GF-D8 (cell line): ENCODE data around the gene CELF2.

Experiments used
- DNase-seq: peaks from one replicate; lab custom pipeline; 2025; lab: John Stamatoyannopoulos, UW

Gene CELF2

DNA sequence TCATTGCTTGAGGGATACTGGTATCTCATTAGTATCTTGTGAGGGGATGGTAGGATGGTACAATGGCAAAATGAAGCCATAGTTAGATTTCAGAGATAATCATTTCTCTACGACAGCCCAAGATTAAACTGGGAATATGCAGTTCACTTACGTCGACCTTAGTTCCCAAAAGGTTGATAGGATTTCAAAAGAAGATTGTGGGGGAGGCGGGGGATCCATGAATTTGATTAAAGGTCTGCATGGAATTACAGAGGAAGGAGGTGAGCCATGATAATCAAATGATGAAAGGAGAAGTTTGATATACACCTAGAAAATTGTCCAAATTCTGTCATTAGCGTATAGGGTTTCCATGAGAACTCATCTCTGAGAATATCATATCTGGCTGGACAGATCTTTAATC is 206.6 kb downstream of the CELF2 start:
- no peak for DNase-seq

DNA sequence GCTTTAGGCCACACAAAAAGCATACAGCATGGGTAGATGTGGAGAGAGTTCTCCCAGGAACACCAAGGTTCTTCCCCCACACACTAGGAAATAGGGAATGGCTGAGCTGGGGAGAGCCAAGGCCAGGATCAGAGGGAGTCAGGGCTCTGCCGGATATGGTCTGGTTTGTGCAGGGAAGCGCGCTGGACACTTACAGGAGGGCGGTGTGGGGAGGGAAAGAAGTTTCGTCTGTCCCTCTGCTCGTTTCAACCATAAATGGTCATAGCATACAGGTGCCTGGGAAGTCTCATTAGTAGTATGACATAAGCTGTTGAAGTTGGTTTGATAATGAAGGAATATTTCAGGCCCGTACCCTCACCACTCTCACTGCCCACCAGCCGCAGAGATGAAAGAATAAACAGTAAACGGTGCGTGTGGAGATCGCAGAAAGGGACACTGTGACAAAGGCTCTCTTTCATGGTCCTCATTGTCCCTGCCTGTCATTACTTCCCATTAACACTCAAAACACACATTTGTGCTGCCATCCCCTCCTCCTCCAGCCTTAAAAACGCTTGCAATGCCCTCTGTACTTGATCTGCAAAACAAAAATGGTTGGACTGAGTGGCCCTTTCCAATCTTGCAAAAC is 207.2 kb downstream of the CELF2 start:
- DNase-seq = no peak

GRCh38 chr10:11225935-11226334 is 208.3 kb downstream of the CELF2 start:
- DNase-seq = peak; percentile 74

- DNase-seq = no peak
Observed at GRCh38 chr10:11227103-11227502, 209.4 kb downstream of the CELF2 start.

GRCh38 chr10:11229893-11230292 is 212.2 kb downstream of the CELF2 start:
- DNase-seq = no peak

DNA sequence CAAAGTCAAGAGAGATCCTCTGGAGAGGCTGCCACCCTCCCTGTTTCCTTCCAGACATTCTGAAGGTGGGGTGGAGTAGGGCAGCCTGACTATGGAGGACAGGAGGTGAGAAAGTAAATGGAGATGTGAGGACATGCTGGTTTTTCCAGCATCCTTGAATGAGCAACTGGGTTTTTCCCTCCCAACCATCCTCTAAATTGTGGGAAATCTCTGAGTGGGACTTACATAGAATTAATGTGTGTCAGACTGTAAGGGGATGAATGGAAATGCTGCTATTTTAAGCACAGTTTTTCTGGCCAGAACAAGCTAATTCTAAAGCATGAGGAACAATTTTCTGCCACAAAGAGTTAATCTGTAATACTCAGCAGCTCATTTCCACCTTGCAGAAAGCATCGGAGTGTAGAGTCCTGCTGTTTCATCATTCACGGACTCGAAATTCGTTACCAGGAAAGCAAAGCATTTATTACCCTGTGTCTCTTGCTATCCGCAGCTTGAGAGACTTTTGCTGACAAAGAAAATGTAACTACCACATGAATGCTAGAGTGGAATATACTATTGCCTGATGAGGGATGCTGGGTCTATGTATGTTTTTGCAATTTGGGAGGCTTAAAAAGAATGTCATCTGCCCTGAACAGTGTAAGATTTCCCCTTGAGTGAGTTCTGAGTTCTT is 213.0 kb downstream of the CELF2 start:
- no peak for DNase-seq

- DNase-seq = no peak
Observed at GRCh38 chr10:11231285-11231684, 213.6 kb downstream of the CELF2 start.

GRCh38 chr10:11232222-11232961 is 214.7 kb downstream of the CELF2 start:
- DNase-seq = no peak

DNA sequence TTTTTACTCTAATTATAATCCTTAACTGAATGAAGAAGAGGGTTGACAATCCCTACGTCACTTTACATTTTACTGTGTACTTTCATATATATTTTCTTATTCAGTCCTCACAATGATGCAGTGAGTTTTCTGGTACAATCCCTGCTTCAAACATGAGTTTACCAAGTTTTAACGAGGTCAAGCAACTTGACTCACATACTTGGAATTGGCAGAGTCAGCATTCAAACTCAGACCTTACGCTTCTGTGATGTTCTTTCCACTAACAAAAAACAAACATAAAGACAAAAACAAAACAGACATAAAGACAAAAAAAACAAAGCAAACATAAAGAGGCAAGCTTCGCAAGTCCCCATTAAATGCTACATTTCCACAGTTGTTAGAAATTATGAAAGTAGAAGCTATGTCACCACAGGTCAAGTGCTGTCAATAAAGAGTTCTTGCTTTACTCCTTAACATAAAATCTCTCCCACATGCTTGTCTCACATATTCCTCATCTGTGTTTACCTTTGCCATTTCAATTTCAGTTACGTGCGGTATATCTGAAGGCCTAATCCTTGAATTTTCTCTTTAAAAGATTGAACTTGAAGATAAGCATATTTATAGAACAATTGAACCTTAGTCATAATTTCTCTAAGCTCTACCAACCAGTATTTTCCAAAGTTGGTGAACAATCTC is 217.3 kb downstream of the CELF2 start:
- DNase-seq = no peak

- DNase-seq = no peak
Observed at GRCh38 chr10:11235771-11236170, 218.1 kb downstream of the CELF2 start.

- DNase-seq = no peak
Observed at GRCh38 chr10:11236234-11236633, 218.6 kb downstream of the CELF2 start.

DNA sequence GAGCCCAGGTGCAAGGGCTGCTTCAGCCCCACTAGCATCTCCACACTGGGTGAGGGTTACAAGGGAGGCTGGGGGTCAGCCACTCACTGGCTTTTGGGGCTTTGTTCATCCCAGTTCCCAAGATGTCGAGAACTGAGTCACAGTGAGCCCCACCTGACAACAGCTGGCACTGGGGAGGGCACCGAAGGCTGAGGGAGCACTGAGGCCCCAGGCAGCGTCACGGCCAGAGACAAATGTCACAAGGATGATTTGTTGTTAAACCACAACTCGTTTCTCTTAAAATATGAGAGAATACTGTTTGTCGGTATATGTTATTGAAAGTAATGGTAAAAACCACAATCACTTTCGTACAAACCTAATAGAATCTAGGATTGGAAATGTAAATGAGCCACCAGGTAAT is 219.9 kb downstream of the CELF2 start:
- no peak for DNase-seq

- no peak for DNase-seq
Observed at GRCh38 chr10:11238893-11239292, 221.2 kb downstream of the CELF2 start.

DNA sequence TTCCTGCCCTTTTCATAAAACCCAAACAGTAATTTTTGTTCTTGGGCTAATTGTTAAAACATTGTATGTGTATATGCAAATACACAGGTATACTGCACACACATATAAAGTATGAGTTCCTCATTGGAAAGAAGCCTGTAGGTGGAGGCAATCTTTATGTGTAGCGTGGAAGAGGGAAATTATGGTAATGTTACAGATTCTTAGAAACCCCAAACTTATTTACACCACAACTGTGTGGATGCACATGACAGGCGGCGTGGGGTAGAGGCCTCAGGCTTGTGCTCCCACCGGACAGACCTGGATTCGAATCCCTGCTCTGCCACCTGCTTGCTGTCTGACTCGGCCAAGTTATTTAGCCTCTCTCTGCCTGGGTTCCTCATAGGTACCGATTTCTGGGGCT is 223.0 kb downstream of the CELF2 start:
- no peak for DNase-seq

DNA sequence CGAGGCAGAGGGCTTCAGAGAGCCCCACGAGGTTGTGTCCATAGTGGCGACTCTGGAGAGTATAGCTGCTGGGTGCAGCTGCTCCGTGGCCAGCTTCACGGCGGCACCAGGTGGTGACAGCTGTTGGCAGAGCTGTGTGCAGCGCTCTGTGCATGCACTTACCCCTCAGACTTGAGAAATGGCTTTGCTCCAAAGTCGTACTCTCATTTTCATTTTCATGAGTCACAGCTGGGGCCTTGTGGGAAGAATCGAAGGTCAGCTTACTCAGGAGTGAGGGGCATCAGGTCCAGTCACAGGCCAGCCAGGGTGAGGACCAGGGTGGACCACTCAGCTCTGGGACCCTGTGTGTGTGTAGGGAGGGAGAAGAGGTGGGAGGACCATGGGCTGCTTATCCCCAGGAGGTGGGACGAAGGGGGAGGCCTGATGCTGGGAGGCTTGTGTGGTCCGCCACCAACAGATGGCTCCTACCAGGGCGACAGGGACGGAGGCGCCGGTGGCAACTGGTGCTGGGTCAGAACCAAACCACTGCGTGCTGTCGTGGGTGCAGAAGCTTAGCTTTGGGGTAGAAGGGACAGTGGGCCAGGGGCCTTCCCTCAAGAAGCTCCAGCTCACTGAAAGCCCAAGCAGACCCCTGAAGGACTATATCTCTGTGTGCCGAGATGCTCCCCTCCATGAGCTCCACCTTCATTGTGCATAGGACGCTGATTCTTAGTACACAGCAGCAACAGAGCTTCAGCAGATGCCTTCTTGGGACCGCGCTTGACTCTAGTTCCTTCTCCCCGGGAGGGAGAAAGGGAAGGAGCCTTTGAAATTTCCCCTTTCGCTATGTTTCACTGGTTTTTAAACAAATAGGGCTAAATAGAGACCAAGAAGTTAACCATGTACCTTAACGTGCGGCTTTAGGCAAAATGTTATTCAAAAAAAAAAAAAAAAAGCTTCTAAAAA is 225.0 kb downstream of the CELF2 start:
- DNase-seq = no peak

- no peak for DNase-seq
Observed at GRCh38 chr10:11243425-11244222, 226.0 kb downstream of the CELF2 start.

GRCh38 chr10:11245095-11245479 is 227.4 kb downstream of the CELF2 start:
- no peak for DNase-seq

- DNase-seq = no peak
Observed at GRCh38 chr10:11245510-11245909, 227.8 kb downstream of the CELF2 start.

DNA sequence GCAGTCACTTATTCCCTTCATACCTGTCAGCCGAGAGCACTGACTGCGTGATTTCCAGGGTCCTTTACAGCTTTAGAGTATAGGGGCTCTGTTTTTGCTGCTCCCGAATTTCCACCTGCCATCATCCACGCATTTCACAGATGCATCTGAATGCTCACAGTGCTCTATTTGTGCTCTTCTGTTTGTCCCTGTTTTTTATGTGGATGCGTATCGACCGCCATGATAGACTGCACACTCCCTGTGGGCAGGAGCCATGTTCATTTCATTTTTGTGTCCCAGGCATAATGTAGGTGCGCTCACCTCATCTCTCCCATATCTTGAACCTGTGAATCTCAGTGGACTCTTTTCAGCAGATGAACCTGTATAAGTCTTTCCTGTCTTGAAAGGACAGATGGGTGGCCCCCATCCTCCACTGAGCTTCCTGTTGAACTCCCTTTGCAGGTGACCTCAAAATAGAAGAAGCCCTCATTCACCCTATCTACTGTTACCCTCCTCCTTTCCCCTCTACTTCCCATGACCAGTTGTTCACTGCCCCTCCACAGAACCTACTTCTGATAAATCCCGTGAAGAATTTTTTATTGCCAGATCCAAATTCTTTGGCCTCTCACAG is 228.4 kb downstream of the CELF2 start:
- DNase-seq = no peak

DNA sequence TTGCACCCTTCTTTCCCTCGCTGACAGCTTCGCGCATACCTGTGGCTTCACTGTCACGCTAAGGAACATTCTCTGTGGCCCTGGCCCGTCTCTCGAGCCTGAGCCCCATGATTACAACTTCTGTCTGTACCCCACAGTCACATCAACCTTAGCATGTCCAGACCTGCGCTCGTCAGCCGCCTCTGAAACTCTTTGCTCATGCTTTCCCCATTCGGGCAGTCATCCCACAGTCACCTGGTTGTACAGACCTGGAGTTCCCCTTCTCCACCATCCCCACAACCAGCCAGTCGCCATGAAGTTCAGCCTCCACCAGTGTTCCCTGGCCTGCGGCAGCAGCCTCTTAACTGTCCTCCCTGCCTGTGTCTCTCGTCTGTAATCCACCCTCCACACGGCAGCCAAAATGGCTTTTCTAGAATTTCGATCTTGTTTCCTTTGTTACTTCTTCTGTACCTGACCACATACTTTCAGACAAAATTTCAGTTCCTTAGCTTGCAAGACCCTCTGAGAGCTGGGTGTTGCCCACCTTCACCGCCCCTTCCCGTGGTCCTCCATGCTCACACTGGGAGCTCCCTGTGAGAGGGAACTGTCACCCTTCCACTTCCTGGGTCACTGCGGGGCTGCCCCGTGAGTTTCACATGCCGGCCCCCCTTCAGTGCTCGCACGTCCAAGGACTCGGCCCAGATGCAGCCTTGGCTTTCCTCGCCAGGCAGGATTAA is 229.2 kb downstream of the CELF2 start:
- DNase-seq = no peak
